ENCODE results near the gene MAG.

Gene MAG

DNA sequence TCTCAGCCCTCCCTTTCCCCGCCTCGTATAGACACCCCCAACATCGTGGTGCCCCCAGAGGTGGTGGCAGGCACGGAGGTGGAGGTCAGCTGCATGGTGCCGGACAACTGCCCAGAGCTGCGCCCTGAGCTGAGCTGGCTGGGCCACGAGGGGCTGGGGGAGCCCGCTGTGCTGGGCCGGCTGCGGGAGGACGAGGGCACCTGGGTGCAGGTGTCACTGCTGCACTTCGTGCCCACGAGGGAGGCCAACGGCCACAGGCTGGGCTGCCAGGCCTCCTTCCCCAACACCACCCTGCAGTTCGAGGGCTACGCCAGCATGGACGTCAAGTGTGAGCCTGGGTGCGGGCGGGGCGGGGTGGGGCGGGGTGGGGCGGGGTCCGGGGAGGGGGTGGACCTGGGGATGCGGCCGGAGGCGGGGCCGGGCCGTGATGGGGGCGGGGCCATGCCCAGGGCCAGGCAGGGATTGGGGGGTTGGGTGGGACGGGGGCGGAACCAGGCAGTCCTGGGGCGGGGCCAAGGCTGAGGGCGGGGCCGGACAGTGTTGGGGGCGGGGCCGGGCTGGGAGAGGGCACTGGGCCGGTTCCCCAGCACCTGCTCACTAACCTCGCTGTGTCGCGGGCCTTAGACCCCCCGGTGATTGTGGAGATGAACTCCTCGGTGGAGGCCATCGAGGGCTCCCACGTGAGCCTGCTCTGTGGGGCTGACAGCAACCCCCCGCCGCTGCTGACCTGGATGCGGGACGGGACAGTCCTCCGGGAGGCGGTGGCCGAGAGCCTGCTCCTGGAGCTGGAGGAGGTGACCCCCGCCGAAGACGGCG is 7.8 kb downstream of the MAG start:
- DNase-seq (ENCODE audit: low read depth) = peak; percentile 14

DNA sequence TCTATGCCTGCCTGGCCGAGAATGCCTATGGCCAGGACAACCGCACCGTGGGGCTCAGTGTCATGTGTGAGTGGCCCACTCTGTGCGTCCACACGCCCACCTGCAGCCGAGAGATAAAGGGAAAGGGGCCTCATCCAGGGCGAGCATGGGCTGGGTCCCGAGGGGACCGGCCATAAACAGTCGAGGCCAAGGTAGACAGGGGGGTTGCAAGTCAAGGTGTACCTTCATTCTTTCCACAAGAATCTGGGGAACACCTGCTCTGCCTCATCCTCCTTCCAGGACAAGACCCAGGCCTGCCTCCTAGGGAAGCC is 8.3 kb downstream of the MAG start:
- DNase-seq (ENCODE audit: low read depth) = no peak

DNA sequence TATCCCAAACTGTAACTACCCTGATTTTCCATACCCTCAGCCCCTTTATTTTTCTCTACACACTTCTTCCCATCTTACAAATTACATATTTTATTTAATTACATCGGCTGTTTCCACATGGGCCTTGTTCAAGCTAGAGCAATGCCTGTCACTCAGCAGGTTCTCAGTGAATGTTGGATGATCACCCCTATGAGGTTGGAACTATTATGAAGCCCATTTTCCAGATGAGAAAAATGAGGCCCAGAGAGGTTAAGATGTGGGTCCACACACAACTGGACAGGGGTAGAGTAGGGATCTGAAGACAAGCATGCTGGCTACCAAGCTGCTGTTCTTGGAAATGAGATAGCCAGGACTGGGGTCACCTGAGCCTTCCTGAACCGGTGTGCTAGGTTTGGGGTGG is 10.0 kb downstream of the MAG start:
- no peak for DNase-seq (ENCODE audit: low read depth)

DNA sequence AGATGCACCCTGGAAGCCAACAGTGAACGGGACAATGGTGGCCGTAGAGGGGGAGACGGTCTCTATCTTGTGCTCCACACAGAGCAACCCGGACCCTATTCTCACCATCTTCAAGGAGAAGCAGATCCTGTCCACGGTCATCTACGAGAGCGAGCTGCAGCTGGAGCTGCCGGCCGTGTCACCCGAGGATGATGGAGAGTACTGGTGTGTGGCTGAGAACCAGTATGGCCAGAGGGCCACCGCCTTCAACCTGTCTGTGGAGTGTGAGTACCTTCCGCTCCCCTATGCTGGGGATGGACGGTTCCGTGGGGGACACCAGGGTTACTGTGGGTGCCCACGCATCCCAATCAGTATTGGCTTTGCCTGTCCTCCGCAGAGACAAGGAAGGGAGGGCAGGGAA is 10.5 kb downstream of the MAG start:
- no peak for DNase-seq (ENCODE audit: low read depth)

DNA sequence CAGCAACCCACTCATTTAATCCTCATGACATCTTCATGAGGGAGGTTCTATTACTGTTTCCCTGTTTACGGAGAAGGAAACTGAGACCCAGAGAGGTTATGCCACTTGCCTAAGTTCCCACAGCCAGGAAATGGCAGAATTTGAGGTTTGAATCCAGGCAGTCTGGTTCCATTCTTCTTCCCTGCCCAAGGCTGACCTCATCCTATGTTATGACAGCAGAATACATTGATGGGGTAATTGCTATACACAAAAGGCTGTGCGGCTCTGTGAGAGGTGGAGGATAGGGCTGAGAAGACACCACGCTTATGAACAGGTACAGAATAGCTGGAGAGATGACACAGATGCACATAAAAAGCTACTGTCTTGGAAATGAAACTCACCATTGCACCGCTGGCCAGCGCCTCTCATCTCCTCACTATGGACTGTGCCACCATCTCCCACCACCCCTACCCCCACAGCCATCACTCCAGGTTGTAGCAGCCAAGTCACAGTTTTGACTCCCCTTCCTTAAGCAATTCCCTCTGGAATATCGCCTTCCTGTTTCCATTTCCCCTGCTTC is 11.5 kb downstream of the MAG start:
- no peak for DNase-seq (ENCODE audit: low read depth)

DNA sequence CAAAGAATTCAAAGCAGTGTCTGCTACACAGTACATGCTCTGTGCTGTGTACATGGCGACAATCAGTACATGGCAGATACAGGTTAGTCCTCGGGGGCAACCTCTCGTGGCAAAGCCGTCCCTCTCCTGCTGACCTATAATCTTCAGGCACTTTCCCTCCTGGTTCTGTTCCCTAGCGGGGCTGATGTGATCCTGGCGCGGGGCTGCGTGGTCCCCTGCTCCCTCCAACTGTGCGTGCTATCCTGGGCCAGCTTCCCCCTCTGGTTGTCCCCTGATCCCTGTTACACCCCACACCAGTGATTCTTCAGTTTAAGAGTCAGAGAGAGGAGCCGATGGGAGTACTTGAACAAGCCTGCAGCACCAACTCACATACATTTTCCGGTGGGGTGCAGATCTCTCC is 12.1 kb downstream of the MAG start:
- no peak for DNase-seq (ENCODE audit: low read depth)

DNA sequence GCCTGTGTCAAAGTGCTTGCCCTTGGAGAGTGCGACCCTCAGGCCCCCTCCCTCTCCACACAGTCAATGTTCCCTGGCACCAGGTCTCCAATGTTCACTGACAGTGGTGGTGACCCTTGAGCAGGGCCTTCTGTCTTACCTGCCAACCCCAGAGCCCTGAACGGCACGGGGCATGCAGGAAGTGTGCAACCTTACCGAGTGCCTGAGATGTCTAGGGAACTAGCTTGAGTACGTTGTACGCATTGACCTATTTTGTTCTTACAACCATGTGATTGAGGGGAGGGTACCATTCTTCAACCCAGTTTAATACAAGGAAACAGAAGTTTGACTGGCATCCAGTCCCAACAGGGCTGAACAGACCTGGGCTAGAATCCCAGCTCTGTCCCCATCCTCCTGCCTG is 13.2 kb downstream of the MAG start:
- no peak for DNase-seq (ENCODE audit: low read depth)

DNA sequence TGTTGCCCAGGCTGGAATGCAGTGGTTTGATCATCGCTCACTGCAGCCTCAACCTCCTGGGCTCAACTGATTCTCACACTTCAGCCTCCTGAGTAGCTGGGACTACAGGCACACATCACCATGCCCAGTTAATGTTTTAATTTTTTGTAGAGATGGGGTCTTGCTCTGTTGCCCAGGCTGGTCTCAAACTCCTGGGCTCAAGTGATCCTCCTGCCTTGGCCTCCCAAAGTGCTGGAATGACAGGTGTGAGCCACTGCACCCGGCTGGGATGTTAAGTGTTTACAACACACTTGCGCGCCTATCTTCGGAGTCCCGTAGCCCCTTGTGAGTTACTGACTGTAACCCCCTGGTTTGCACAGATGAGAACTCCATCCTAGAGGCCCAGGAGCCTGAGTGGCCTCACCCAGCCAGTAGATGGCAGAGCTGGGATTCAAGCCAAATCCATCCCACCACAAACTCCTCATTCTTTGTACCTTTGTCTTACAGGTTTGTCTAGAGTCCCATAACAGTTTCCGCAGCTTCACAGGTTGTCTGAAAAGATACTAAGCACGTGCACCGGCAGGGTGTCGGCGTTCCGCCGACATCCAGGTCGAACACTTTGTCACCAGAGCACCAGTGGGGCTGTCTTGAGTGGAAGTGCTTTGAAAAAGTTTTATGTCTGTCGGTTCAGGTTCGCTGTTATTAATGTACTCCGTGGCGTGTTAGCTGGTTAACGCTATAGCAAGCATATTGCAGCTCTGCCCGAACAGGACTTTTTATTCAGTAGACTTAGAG is 14.7 kb downstream of the MAG start:
- DNase-seq (ENCODE audit: low read depth) = peak; percentile 21

DNA sequence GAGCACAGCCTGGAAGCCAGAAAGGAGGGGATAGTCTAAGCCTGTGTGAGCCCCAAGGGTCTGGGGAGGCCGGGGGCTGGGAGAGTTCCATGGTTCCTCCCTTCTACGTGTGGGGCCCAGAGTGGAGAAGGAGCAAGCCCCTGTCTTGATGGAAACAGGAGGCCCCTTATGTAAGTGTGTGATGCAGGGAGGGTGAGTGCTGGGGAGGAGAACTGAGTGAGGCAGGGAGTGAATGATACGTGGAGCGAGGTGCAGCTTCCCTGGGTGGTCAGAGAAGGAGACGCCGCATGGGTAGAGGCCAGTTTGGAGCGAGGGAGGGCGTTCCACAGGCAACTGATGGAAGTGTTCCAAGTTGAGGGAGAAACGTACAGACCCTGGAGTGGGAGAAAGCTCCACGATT is 16.0 kb downstream of the MAG start:
- DNase-seq (ENCODE audit: low read depth) = no peak

DNA sequence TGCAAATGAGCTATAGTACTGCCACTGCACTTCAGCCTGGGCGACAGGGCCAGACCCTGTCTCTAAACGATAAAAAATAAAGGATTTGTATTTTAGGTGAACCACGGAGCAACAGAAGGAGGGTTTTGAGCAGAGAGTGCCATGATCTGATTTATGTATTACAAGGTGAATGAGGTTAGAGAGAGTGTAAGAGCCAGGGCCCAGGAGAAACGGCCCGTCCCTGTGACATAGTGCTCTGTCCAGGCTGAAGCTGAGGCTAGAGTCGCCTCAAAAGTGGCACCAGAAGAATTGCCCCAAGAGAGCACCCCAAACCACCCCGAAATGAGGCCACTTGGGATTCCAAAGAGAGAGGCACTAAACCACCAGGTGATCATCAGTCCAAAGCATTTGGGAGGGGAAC is 16.9 kb downstream of the MAG start:
- DNase-seq (ENCODE audit: low read depth) = no peak

DNA sequence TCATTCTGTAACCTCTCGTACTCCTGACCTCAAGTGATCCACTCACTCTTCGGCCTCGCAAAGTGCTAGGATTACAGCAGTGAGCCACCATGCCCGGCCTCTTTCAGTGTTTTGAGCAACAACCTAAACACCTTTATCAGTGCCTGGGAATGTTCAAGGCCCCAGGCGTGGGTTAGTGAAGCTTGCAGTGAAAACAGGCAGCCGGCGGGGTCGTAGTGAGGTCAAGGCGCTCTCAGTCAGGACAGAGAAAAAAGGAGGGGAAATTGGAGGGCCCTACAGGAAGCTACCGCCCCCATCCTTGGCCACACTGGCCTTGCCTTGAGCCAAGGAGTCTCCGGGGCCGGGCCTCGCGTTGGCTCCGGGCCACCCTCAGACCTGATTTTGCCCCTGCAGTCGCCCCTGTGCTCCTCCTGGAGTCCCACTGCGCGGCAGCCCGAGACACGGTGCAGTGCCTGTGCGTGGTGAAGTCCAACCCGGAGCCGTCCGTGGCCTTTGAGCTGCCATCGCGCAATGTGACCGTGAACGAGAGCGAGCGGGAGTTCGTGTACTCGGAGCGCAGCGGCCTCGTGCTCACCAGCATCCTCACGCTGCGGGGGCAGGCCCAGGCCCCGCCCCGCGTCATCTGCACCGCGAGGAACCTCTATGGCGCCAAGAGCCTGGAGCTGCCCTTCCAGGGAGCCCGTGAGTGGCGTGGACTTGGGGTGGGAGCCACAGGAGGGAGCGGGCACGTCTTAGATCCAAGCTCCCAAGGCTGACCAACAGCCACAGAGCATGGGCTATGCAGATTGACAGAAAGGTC is 17.7 kb downstream of the MAG start:
- no peak for DNase-seq (ENCODE audit: low read depth)

DNA sequence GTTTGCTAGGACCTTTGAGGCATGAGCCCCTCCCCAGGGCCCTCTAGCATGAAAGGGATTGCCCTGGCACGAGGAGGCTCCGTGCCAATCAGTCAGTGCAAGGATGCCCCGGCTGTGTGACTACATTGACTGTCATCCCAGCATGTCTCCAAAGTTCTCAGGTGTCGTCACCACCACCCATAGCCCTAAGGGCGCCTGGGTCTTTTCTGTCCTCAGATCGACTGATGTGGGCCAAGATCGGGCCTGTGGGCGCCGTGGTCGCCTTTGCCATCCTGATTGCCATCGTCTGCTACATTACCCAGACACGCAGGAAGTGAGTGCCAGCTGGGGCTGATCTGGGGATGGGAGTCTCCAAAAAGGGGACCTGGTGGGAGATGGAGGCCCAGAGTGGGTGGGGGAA is 18.4 kb downstream of the MAG start:
- no peak for DNase-seq (ENCODE audit: low read depth)

DNA sequence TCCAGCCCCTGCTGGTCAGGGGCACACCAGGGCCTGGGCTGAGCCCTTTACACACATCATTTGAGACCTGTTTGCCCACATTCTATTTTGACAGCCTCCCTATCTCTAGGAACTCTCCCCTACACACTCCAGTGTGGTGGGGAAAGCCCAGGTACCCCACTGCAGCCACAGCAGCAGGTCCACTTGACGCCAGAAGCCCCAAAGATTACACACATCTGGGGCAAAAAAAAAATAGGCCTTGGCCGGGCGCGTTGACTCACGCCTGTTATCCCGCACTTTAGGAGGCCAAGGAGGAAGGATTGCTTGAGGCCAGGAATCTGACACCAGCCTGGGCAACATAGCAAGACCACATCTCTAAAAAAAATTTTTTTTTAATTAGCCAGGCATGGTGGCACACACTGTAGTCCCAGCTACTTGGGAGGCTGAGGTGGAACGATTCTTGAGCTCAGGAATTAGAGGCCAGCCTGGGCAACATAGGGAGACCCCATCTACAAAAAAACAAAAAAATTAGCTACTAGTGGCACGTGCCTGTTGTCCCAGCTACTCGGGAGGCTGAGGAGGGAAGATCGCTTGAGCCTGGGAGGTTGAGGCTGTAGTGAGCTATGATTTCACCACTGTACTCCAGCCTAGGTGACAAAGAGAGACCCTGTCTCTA is 19.0 kb downstream of the MAG start:
- DNase-seq (ENCODE audit: low read depth) = no peak

DNA sequence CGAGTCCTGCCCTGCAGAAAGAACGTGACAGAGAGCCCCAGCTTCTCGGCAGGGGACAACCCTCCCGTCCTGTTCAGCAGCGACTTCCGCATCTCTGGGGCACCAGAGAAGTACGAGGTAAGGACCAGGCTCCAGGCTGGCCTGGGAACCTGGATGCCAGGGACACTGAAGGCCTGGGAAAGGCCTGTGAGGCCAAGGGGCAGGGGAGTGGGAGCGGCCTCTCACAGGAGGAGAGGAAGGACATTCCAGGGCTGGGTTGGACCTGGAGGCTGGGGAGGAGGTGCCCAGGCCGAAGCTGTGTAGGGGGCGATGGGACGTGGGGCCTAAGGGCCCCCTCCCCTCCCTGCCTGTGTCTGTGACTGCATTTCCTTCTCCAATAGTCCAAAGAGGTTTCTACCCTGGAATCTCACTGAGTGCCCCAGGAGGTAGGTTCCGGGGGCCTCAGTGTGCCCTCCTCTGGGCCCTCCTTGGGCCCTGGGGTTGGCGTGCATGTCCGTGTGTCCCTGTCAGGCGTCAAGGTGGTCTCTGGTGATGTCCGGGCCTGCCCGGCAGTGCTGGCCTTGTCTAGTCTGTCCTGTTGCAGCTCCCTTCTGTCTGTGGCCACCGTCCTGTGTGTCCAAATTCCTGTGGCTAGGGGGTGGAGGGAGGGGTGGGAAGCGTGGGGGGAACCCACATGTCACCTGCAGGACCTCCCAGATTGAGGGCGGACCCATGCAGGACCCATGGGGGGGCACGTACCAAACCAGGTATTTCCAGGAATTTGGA is 20.1 kb downstream of the MAG start:
- no peak for DNase-seq (ENCODE audit: low read depth)

DNA sequence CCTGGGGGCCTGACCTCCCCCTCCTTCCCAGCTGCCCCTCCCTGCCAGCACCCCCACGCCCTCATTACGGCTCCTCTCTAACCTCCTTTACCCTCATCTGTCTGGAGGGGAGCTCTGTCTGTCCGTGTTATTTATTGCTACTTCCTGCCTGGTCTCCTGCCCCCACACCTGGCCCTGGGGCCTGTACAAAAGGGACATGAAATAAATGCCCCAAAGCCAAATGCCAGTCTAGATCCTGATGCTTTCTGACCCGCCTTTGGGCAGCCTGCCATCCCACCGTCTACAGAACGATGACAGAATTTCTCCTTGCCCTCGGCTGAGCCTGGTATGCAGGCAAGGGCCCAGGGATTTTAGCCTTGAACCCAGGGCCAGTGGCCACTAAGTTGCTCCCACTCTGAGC is 21.6 kb downstream of the MAG start:
- no peak for DNase-seq (ENCODE audit: low read depth)

DNA sequence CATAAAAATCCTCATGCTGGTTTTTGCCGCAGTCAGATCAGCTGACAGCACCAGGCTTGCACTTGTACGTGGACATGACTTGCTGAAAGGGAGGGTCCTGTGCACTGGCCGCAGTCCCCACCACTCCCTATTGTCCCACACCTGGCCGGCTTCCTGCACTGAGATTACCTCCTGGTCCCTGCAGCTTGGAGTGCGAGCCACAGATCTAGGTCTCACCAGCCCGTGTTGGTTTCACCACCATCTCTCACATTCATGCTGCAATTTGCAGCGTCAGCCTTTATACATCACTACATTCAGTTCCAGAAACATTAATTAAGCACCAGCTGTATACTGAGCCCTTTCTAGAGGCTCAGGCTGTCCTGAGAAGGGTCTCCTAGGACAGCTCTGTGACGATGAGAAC is 22.1 kb downstream of the MAG start:
- no peak for DNase-seq (ENCODE audit: low read depth)

DNA sequence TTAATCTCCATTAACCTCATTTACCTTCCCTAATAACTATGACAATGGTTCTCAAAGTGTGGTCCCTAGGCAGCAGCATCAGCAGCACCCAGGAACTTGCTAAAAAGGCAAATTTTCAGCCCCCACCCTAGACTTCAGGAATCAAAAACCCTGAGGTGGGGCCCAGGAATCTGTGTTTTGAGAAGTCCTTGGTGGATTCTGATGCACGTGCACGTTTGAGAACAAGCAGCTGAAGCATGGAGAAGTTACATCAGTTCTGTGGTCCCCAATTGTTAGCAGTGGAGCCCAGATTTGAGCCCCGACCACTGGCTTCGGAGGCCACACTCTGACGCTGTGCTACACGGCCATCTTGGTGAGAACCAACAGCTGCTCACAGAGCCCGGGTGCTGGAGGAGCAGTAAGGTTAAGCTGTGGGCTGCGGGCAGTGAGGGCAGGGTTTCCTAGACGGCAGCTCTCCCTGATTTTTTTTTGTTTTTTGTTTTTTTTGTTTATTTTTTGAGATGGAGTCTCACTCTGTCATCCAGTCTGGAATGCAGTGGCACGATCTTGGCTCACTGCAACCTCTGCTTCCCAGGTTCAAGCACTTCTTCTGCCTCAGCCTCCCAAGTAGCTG is 23.0 kb downstream of the MAG start:
- no peak for DNase-seq (ENCODE audit: low read depth)

DNA sequence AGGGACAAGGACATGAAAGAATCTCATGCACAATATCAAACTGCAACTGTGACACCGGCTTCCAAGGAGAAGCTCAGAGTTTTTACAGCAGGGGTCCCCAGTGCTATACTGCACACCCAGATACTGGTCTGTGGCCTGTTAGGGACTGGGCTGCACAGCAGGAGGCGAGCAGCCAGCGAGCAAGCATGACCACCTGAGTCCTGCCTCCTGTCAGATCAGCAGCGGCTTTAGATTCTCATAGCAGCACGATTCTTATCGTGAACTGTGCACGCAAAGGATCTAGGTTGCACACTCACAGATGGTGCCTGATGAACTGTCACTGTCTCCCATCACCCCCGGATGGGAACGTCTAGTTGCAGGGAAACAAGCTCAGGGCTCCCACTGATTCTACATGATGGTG is 23.9 kb downstream of the MAG start:
- DNase-seq (ENCODE audit: low read depth) = no peak

DNA sequence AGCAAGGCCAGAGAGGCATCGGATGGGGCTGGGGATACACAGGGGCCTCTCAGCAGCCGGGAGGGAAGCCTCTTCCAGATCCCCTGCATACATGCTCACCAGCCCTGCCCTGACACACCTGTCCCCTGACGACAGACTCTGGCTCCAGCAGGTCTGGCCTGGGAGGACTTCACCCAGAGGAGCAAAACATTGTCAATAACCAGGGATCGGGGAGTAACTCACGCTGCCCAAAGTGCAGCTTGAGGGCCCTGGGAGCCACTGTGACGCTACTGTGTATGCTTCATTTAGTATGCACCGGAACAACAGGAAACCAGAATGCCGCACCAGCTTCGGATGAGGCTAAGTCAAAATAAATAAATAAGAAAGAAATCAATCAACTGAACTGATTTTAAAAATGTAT is 24.6 kb downstream of the MAG start:
- no peak for DNase-seq (ENCODE audit: low read depth)

DNA sequence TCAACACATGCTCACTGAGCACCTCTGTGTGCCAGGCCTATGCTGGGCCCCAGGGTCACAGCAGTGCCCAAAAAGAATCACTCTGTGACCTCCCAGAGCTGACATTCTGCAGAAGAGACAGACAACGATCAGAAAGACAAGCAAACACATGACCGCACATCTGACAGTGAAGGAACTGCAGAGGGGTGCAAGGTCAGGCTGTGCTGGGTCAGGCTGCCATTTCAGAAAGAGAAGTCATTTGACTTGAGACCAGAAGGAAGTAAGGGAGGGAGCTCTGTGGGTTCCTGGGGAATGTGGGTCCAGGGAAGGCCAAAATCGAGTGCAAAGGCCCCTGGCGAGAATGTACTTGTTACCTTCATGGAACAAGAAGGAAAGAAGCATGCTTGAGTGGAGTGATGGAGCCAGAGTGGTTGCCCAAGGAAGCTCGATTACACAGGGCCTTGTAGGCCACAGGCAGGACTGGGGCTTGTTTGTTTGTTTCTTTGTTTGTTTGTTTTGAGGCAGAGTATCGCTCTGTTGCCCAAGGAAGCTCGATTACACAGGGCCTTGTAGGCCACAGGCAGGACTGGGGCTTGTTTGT is 25.6 kb downstream of the MAG start:
- DNase-seq (ENCODE audit: low read depth) = no peak

All from ELR (cell line).